Endothelial cell of umbilical vein (primary cell): Measurements from ENCODE around the gene ARNT2. TPM values are rescaled to one million over a fixed set of nuclear protein-coding genes. Genes with fewer than 3 reads are reported as not detected.

Source experiments
- BruUV-seq: library from RNA; stranded (reverse); fragments of 400-500 nt; replicated peaks from 2 replicates; lab custom pipeline; 2021; lab: Mats Ljungman, UMichigan
- CTCF ChIA-PET: fragments of 300-600, 350-600 bp; sonication (Branson Sonifier 250); formaldehyde crosslinking; loops from one replicate; lab custom pipeline; 2021; ENCODE audit warnings: antibody characterized with exemption, inconsistent platforms; lab: Charles Lee
- POLR2A ChIA-PET: fragments of 300-600, 350-600 bp; sonication (Branson Sonifier 250); formaldehyde crosslinking; loops from one replicate; lab custom pipeline; 2021; ENCODE audit warnings: antibody characterized with exemption, inconsistent platforms; lab: Charles Lee
- DNase-seq: peaks from one replicate; pipeline ENCODE4 v3.0.0-alpha.2; 2011; ENCODE audit warnings: low read depth, low spot score
- FAIRE-seq: peaks from 2 replicates; lab custom pipeline; 2011; peaks lifted over from hg19 to GRCh38; lab: Jason Lieb, UNC
- H2AFZ ChIP-seq: 2 replicates; pipeline ENCODE4 v1.6.0; 2012; ENCODE audit warnings: low read depth, low read length, control low read depth, inconsistent platforms
- H3K27ac ChIP-seq: 2 replicates; pipeline ENCODE4 v1.5.1; 2011; ENCODE audit warnings: low read depth, mild to moderate bottlenecking, control low read depth, low read length, moderate library complexity; ENCODE audit not compliant: insufficient read depth
- H3K27me3 ChIP-seq, 2 experiments: 2 replicates each; pipeline versions ENCODE4 v1.6.0 to v1.6.1; 2011; ENCODE audit warnings: low read length in 2 of 2, mixed read lengths in 1 of 2; ENCODE audit not compliant: control insufficient read depth in 2 of 2, insufficient read depth in 2 of 2
- H3K36me3 ChIP-seq, 2 experiments: 2 replicates in 1 of 2; 3 replicates in 1 of 2; pipeline ENCODE4 v1.5.1; 2011; ENCODE audit warnings: low read length in 2 of 2, mild to moderate bottlenecking in 1 of 2, moderate library complexity in 1 of 2; ENCODE audit not compliant: control insufficient read depth in 2 of 2, insufficient read depth in 2 of 2; ENCODE audit errors: extremely low read depth in 1 of 2
- H3K4me1 ChIP-seq: 3 replicates; pipeline ENCODE4 v1.5.1; 2011; ENCODE audit warnings: mild to moderate bottlenecking, low read length; ENCODE audit not compliant: control insufficient read depth, insufficient read depth; ENCODE audit errors: extremely low read depth
- H3K4me2 ChIP-seq: 2 replicates; pipeline ENCODE4 v1.6.1; 2011; ENCODE audit warnings: low read length, control low read depth, mixed read lengths; ENCODE audit not compliant: insufficient read depth
- H3K4me3 ChIP-seq, 3 experiments: fragments of 200-600 bp in 1 of 3; sonication (generic), shearing (Covaris generic) in 1 of 3; replicated peaks in 1 of 3; 2 replicates each; pipeline ENCODE4 v1.5.1; 2011 to 2016; ENCODE audit warnings: control low read depth in 3 of 3, low read length in 3 of 3, mild to moderate bottlenecking in 2 of 3, inconsistent platforms in 1 of 3, low read depth in 1 of 3, moderate library complexity in 1 of 3; ENCODE audit not compliant: insufficient read depth in 1 of 3
- H3K79me2 ChIP-seq: 2 replicates; pipeline ENCODE4 v1.6.0; 2012; ENCODE audit warnings: low read length, inconsistent platforms; ENCODE audit not compliant: control insufficient read depth, insufficient read depth
- H3K9ac ChIP-seq: replicated peaks from 2 replicates; pipeline ENCODE3; 2011; ENCODE audit warnings: low read length, control low read depth; ENCODE audit not compliant: insufficient read depth; ENCODE audit errors: extremely low read depth
- H3K9me1 ChIP-seq: replicated peaks from 3 replicates; pipeline ENCODE4 v1.6.0; 2011; ENCODE audit warnings: mild to moderate bottlenecking, low read length; ENCODE audit not compliant: control insufficient read depth, insufficient read depth; ENCODE audit errors: extremely low read depth
- H3K9me3 ChIP-seq: replicated peaks from 2 replicates; pipeline ENCODE4 v1.5.1; 2012; ENCODE audit warnings: low read length, inconsistent platforms; ENCODE audit not compliant: control insufficient read depth, insufficient read depth
- H4K20me1 ChIP-seq: replicated peaks from 2 replicates; pipeline ENCODE3; 2011; ENCODE audit warnings: mild to moderate bottlenecking, low read length; ENCODE audit not compliant: control insufficient read depth, insufficient read depth; ENCODE audit errors: extremely low read depth
- CTCF ChIP-seq, 2 donors: IDR thresholded peaks; 1 replicate in 1 of 2; 2 replicates in 1 of 2; pipeline ENCODE4 v1.5.1; 2011; ENCODE audit warnings: low read length in 2 of 2, mild to moderate bottlenecking in 2 of 2, moderate library complexity in 2 of 2, control low read depth in 1 of 2, inconsistent platforms in 1 of 2, low read depth in 1 of 2; ENCODE audit not compliant: insufficient read depth in 1 of 2; ENCODE audit errors: extremely low read depth in 1 of 2
- EZH2 ChIP-seq: IDR thresholded peaks from 2 replicates; pipeline ENCODE4 v1.6.1; 2012; ENCODE audit warnings: borderline replicate concordance, low read depth, mild to moderate bottlenecking, moderate library complexity, low read length, inconsistent platforms; ENCODE audit not compliant: severe bottlenecking
- FOS ChIP-seq: IDR thresholded peaks from 2 replicates; pipeline ENCODE4 v1.6.1; 2011; ENCODE audit warnings: mild to moderate bottlenecking, low read length, moderate library complexity, borderline replicate concordance; ENCODE audit not compliant: insufficient read depth
- GATA2 ChIP-seq: IDR thresholded peaks from 2 replicates; pipeline ENCODE4 v1.7.0; 2011; ENCODE audit warnings: low read depth, mild to moderate bottlenecking, moderate library complexity, mixed read lengths, low read length; ENCODE audit not compliant: insufficient read length, insufficient read depth
- JUN ChIP-seq: IDR thresholded peaks from 2 replicates; pipeline ENCODE4 v1.6.1; 2011; ENCODE audit warnings: borderline replicate concordance, low read depth; ENCODE audit not compliant: insufficient read length, insufficient read depth
- MAX ChIP-seq: IDR thresholded peaks from 2 replicates; pipeline ENCODE4 v1.6.1; 2011; ENCODE audit not compliant: insufficient read depth, insufficient read length
- MYC ChIP-seq: IDR thresholded peaks from one replicate; pipeline ENCODE4 v1.6.1; 2011; ENCODE audit warnings: mild to moderate bottlenecking, low read depth, low read length
- POLR2A ChIP-seq: IDR thresholded peaks from 2 replicates; pipeline ENCODE4 v1.6.1; 2012; ENCODE audit warnings: low read depth, mild to moderate bottlenecking, control low read depth, low read length
- dilution Hi-C: fragments of 300-500 bp; cut with MboI; formaldehyde crosslinking; loops from one replicate; pipeline ENCODE4 v1.15.0; 2019; ENCODE audit warnings: low sequenced_read_pairs; ENCODE audit not compliant: extremely low pct_ligation_motif_present
- intact Hi-C: fragments of 100-400 bp; cut with micrococcal nuclease; formaldehyde crosslinking; loops from one replicate; pipeline ENCODE4 v1.10.0; 2022
- polyA plus RNA-seq, 4 experiments: library from polyadenylated mRNA; depleted of rRNA in 3 of 4; stranded (reverse) in 3 of 4; unstranded in 1 of 4; fragments of >200 nt; gene quantifications; 2 replicates each; pipeline versions ENCODE4 v1.2.1 to v1.2.3, GENCODE V29; 2011 to 2012; ENCODE audit warnings: missing spikeins in 1 of 4
- total RNA-seq: library from RNA; stranded (reverse); gene quantifications from 2 replicates; pipeline ENCODE4 v1.2.3, GENCODE V29; 2021

The ARNT2 gene
- total and polyA plus RNA-seq, 2 donors (not counting 3 experiments of a cell fraction or from before 2014, with no cell fraction given), result 0.03 to 0.20 TPM

GRCh38 chr15:80640531-80641121 is 236.4 kb downstream of the ARNT2 start:
- Histone ChIP-seq H3K4me1 (peaks cover 10% of the 10 kb centered on the region), H3K79me2 (no peaks in the 10 kb centered on the region), H3K4me2 (no peak overlapping the region), H4K20me1 (no peaks in the 10 kb centered on the region), H3K4me3 (no peak overlapping the region), H3K9me1 (no peaks in the 10 kb centered on the region), H2AFZ (no peak overlapping the region), H3K9ac (no peak overlapping the region), H3K36me3 (no peaks in the 10 kb centered on the region), H3K27me3 (no peaks in the 10 kb centered on the region), H3K27ac (no peak overlapping the region), H3K9me3 (no peaks in the 10 kb centered on the region)
- intact Hi-C loops, result no loop called here
- TF ChIP-seq MYC (no peak), GATA2 (no peak), FOS (no peak), CTCF (IDR thresholded peaks at IDR 0.05; ENCODE audit: extremely low read depth in 1 of 2, insufficient read depth in 1 of 2, low read depth in 1 of 2, low read length in 2 of 2) (no peak), POLR2A (no peak)
- no peak for DNase-seq
- no TSS peak for BruUV-seq
- POLR2A ChIA-PET, result no interaction called here
- dilution Hi-C loops, result no loop called here
- FAIRE-seq, result no peak
- CTCF ChIA-PET, result no interaction called here

GRCh38 chr15:80641384-80641783 is 237.2 kb downstream of the ARNT2 start:
- Histone ChIP-seq H3K9me1 (no peaks in the 10 kb centered on the region), H3K4me2 (no peak overlapping the region), H2AFZ (no peak overlapping the region), H3K27me3 (no peaks in the 10 kb centered on the region), H3K9ac (no peak overlapping the region), H3K36me3 (no peaks in the 10 kb centered on the region), H3K4me3 (no peak overlapping the region), H3K79me2 (no peaks in the 10 kb centered on the region), H3K9me3 (no peaks in the 10 kb centered on the region), H3K4me1 (peaks cover 10% of the 10 kb centered on the region), H4K20me1 (no peaks in the 10 kb centered on the region), H3K27ac (no peak overlapping the region)
- BruUV-seq, result no TSS peak
- no peak for TF ChIP-seq JUN
- TF ChIP-seq MYC, result no peak
- TF ChIP-seq MAX, result no peak
- TF ChIP-seq CTCF (IDR thresholded peaks at IDR 0.05; ENCODE audit: extremely low read depth in 1 of 2, insufficient read depth in 1 of 2, low read depth in 1 of 2, low read length in 2 of 2), result no peak
- no peak for TF ChIP-seq FOS
- TF ChIP-seq EZH2, result no peak
- no peak for TF ChIP-seq POLR2A
- dilution Hi-C loops, result no loop called here
- ChIA-PET POLR2A (no interaction called here), CTCF (no interaction called here)
- DNase-seq, result no peak
- no peak for FAIRE-seq
- intact Hi-C loops, result no loop called here
